Bronchus fibroblast of lung (primary cell): ENCODE data around the gene WDR33. TPM values are rescaled to one million over a fixed set of nuclear protein-coding genes. Genes with fewer than 3 reads are reported as not detected.

Source experiments
- total RNA-seq: library from RNA; depleted of rRNA; stranded (reverse); fragments of >200 nt; gene quantifications from 2 replicates; pipeline ENCODE4 v1.2.3, GENCODE V29; 2015

WDR33 gene
- 12.9 and 14.6 TPM in 2 replicates for total RNA-seq

DNA sequence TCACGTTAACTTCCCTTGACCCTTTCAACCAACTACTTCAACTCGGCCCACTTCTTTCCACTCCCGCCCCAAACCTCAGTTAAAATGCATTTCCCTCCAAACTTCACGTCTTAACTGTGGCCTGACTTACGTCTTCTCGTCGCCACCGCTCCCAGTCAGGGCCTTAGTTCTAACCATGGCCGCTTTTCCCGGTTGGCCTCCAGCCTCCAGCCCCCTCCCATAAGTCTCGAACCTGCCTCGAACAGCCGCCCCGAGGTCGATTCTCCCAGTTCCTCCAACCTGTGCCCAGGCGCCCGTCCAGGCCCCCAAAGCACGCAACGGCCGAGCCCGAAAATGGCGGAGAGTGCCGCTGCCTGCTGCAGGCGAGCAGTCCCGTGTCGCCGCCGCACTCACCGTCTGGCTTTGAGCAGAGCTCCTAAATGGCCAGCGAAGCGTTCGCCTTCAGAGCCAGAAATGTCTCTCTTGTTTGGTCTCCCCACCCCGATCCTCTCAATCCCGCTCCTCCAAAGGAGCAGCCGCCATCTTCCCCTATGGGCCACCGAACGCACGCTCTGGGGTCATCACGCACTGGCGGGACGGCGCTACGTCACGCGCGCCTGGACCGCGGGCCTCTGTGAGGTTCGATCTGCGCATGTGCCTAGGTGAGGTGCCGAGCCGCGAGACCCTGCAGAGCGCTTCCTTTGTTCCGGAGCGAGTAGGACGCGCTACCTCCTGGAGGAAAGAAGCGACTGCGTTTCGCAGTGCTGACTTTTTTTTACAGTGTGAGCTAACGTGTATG is at the start of gene WDR33:
TSS of gene WDR33 (minus strand) at position 553 of the 778 bp plus-strand sequence. CDS start 40,190 bp downstream, outside the sequence.

DNA sequence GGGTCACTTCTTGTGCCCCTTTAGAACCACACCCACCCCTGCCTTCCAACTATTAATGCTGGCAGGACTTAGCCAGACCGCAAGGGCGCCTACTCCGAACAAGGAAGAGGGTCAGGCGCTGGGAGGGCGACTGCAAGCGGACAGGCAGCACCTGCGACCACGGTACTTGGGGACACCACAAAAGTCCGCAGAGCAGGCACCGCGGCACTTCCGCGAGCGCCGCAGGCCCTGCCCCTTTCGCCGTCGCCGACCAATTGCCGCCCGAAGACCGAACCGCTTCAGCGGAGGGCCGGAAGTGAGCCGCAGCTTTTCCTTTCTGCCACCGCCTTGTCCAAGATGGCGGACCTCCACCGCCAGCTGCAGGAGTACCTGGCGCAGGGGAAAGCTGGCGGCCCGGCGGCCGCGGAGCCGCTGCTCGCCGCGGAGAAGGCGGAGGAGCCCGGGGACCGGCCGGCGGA is 109.7 kb downstream of the WDR33 start, which contains the start of gene SFT2D3:
TSS of gene SFT2D3 (plus strand) at position 305 of the 458 bp plus-strand sequence. CDS start at position 337, 32 bp downstream.

DNA sequence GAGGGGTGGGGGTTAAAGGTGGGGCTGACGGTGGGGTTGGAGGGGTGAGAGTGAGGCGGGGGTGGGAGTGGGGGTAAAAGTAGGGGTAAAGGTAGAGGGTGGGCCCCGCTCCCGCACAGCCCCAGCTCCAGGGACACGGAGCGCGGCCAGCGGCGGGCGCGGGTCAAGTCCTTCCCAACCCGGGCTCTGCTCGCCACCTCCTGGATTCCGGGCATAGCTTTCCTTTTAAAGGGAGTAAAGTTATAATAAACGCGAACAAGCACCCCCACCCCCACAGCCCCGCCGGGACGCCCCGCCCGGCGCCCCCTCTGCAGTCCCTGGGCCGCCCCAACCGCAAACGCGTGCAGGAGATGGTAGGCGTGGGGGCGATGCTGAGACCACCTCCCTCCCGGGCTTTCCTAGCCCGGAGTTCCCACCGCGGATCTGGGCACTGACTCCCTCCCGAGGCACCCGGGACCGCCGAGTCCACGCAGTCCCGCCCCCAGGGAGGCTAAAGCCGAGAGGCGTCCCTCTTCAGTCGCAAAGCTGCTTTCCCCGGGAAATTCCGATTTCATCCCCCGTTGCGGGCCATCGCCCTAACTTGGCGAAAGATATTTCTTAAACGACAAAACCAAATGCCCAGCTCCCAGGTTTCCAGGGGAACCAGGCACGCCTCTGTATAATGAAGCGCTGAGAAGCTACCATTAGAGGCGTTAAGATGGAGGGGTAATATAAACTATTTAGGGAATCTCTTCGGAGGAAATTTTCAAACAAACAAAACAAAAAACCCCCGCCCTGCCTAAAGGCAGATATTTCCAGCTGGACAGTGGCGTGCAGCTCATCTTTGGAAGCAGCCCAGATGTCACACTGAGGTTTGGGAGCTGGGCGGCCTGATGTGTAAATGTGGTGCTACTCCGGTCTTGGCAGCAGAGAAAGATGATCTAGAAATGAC is 135.4 kb downstream of the WDR33 start, which contains the start of gene LIMS2:
TSS of gene LIMS2 (minus strand) at position 200 of the 931 bp plus-strand sequence. CDS start 506 bp downstream, outside the sequence.

Other genes starting within 250 kb of the WDR33 start
- not detected in 2 replicates for gene GPR17, start 165.0 kb downstream of the WDR33 start, total RNA-seq
- 0.30 and 0.84 TPM in 2 replicates for gene LIMS2, start 135.6 kb downstream of the WDR33 start, total RNA-seq
- gene SFT2D3, start 109.7 kb downstream of the WDR33 start, total RNA-seq, result 3.7 and 5.0 TPM in 2 replicates
- gene POLR2D, start 47.0 kb upstream of the WDR33 start, total RNA-seq, result 16.2 and 18.7 TPM in 2 replicates
- 6.1 TPM in 2 replicates for gene AMMECR1L, start 74.8 kb upstream of the WDR33 start, total RNA-seq
- gene SAP130, start 216.9 kb upstream of the WDR33 start, total RNA-seq, result 6.2 and 7.2 TPM in 2 replicates